SKM-1 treated with dmso at 0.1 percent for 144 hours (cell line): ENCODE data around the gene TTC24.
"Not testable (repeated sequence)": the region's sequence is repeated elsewhere in the genome, so short reads cannot be mapped to it uniquely, and the experiment has no call there.

Source experiments
- DNase-seq: peaks from one replicate; lab custom pipeline; 2025; ENCODE audit not compliant: unreplicated experiment; lab: John Stamatoyannopoulos, UW

Gene TTC24

DNA sequence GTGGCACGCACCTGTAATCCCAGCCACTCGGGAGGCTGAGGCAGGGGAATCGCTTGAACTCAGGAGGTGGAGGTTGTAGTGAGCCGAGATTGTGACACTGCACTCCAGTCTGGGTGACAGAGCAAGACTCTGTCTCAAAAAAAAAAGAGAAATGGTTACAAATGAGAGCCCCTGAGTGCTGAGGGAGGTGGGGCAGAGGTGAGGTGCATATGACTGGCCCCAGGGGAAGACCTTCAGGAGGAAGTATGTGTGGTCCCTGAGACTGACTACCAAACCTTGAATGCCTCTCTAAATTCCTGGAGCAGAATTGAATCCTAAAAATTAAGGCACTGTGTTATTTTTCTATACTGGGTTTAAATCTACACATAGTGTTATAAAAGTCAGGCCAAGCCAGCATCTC lies 27.8 kb downstream of the TTC24 start:
- not testable (repeated sequence) for DNase-seq

DNA sequence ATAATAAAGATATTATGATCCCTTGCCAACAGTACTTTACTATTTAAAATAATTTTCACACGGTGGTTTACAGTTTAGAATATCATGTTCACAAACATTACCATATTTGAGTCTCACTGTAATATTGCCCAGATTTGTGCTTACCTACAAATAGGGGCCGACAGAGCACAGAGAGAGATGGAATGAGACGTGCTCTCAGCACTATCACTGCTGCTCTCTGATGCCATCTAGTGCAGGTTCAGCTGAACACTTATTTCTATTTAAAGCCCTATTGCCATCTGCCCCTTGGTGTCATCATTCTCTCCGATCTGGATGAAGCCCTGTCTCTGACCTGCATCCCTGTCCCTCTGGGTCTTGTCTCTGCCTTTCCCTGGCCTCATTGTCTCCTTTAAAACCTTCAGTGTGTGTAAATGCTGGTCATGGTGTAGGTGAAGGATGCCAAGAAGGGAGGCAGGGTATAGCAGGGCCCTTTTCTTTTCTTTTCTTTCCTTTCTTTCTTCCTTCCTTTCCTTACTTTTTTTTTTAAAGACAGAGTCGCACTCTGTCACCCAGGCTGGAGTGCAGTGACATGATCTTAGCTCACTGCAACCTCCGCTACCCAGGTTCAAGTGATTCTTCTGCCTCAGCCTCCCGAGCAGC lies 28.6 kb downstream of the TTC24 start:
- DNase-seq = peak; percentile 90

DNA sequence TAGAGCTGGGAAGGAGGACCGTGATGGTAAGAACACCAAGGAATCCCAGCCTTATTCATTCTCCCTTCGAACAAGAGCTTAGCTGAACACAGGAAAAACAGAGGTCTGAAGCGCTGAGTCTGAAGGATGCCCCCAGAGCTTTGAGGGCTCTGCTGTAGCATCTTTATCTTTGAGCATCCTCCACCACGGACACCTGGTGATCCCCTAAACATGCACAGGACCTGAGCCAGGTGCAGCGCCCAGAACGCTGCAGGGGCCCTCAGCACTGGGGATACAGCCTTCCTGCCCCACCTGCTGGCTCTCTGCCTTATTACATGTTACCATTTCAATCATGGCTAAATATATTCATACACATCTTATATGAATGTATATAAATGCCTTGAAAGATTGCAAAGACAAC lies 29.5 kb downstream of the TTC24 start:
- DNase-seq = peak; percentile 34

DNA sequence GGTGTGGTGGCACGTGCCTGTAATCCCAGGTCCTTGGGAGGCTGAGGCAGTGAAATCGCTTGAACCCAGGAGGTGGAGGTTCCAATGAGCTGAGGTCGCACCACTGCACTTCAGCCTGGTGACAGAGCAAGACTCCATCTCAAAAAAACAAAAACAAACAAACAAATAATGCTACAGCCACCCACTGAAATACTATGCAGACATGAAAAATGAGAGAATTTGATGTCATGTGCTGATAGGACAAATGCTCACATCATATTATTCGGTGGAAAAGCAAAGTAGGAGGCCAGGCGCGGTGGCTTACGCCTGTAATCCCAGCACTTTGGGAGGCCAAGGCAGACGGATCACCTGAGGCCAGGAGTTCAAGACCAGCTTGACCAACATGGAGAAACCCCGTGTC lies 30.5 kb downstream of the TTC24 start:
- not testable (repeated sequence) for DNase-seq

DNA sequence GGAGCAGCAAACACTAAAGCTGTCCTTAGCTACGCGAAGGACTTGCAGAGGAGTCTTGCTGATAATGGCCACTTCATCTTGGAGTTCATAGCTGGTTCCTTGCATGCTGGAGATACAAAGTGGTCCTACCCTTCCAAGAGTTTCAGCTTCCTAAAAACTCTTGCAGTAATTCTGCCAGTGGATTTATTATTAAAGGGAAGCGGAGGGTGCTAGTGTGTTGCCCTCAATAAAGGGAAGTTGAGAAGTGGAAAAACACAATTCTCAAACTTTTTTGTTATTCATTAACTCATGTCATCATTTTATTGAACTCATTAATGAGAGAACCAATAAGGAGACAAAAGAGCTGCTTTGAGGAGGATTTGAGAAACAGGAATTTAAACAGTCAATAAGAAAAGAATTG lies 33.1 kb downstream of the TTC24 start:
- no peak for DNase-seq

- no peak for DNase-seq
These were observed 36.4 kb downstream of the TTC24 start for GRCh38 chr1:156615946-156616345.

DNA sequence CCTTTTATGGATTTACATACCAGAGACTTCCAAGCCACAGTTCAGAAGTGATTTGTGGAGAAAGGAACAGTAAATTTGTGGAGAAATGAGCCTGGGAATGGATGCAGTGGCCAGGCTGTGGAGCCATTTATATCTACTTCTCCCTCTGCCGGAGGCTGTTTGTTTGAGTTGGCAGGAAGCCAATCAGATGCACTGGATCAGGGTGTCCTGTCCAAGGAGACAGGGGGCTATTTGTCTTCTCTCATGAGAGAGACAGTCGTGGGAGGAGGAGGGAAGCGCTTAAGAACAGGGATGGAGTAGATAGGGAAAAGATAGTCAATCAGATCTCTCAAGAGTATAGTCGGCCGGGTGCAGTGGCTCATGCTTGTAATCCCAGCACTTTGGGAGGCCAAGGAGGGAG lies 36.9 kb downstream of the TTC24 start:
- no peak for DNase-seq

GRCh38 chr1:156618853-156619581 lies 39.5 kb downstream of the TTC24 start, which contains the start of gene HAPLN2:
Gene HAPLN2, plus strand, starts transcription at chr1:156619415. Its CDS starts 4,076 bp downstream, at chr1:156623491.
- DNase-seq = peak; percentile 34

DNA sequence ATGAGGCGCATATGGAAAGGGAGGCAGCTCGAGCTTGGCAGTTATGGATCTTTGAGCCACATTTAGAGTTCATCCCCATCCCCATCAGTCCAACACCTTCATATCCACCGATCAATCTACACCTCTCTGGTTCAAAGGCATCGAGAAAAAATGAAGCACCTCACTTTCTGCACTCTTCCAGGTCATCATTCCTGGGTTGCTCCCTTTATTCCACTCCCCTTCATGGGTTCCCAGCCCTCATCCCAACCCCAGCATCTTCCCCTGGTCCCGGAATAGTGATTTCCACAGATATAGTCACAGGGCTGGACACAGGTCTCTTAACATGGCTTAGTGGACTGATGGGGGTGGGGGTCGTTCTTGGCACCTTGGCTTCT lies 40.0 kb downstream of the TTC24 start:
- no peak for DNase-seq

DNA sequence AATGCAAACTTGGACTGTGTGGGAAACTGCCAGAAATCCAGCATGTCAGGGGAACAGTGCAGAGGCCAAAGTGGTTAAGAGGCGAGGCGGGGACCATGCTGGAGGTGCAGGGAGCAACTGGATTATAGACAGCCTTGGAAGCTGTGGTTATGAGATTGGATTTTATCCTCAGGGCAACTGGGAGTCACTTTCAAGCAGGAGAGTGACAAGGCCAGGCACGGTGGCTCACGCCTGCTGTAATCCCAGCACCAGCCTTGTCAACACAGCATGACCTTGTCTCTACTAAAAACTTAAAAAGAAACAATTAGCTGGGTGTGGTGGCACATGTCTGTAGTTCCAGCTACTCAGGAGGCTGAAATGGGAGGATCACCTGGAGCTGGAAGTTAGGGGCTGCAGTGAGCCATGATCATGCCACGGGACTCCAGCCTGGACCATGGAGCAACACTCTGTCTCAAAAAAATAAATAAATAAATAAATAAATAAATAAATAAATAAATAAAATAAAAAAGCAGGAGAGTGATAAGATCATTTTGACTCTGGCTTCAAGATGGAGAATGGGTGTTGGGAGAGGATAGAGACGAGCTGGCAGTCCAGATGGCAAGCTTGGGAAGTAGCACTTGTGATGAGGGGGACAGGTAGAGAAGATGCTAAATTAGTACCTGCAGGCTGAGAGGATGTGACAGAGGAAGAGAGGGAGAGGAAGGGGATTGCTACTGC lies 43.2 kb downstream of the TTC24 start:
- DNase-seq = no peak

DNA sequence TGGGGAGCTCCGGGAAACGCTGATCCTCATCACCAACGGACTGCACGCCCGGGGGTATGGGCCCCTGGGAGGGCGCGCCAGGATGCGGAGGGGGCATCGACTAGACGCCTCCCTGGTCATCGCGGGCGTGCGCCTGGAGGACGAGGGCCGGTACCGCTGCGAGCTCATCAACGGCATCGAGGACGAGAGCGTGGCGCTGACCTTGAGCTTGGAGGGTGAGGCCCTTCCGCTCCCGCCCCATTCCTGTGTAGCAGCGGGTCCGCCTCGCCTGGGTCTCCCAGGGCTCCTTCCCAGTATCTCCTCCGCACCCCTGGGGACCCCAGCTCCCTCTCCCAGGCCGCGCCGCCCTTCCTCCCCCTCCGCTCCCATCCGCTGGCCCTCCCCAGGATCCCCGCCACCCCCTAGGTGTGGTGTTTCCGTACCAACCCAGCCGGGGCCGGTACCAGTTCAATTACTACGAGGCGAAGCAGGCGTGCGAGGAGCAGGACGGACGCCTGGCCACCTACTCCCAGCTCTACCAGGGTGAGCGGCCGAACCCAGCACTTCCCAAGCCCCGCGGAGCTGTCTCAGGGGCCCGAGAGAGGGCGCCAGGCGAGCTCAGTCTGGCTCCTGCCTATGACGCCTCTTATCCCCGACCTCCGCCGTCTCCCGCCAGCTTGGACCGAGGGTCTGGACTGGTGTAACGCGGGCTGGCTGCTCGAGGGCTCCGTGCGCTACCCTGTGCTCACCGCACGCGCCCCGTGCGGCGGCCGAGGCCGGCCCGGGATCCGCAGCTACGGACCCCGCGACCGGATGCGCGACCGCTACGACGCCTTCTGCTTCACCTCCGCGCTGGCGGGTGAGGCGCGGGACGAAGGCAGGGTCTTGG lies 44.7 kb downstream of the TTC24 start:
- peak; percentile 34 for DNase-seq

DNA sequence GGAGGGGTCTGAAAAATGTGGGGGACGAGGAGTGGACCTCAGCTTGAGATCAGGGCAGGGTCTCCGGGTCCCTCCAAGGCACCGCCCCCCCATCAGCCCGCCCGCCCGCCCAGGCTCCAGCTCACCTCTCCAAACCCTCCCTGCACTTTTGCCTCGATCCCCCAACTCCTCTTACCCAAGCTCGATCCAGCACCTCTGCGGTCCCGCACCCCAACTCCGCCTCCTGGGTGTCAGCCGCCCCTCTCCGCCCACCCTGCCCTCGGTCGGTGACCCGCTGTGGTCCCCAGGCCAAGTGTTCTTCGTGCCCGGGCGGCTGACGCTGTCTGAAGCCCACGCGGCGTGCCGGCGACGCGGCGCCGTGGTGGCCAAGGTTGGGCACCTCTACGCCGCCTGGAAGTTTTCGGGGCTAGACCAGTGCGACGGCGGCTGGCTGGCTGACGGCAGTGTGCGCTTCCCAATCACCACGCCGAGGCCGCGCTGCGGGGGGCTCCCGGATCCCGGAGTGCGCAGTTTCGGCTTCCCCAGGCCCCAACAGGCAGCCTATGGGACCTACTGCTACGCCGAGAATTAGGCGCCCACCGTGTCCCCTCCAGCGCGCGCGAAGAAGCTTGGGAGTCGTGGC lies 45.4 kb downstream of the TTC24 start:
- no peak for DNase-seq

- peak; percentile 17 for DNase-seq
These were observed 46.0 kb downstream of the TTC24 start for GRCh38 chr1:156625436-156626078.

DNA sequence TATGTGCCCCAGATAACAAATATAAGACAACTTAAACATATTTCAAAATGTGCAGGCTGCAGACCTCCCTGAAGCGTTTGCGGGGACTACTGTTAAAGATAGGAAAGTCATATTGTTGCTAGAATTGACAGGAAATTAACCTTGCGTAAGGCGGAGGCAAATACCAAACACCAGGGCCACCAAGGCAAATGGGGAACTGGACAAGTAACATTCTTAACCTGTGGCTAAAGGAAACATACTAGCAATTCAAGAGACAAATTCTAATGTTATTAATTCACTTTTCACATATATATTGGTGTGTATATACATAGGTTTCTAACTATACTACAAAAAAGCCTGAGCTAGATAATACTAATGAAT lies 46.5 kb downstream of the TTC24 start:
- no peak for DNase-seq

DNA sequence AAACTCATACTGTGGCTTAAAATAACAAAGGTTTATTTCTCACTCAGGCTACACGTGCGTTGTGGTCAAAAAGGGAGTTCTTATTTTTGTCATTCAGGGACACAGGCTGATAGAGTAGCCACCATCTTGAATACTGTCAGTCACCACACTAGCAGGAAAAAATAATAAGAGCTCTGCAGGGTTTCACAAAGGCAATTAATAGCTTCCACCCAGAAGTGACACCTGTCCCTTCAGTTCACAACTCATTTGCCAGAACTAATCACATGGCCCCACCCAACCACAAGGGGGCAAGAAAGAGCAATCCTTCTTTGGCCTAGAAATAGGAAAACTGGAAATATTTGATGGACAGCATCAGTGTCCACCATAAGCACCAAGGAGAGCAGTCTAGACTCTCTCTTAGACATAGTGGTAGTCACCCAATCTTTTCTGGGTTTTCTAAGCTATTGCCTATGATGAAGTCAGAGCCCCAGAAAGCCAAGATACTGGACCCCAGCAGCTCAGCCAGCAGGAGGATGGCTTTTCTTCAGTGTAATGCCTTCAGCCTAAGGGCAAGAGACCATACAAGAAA lies 47.9 kb downstream of the TTC24 start:
- peak; percentile 30 for DNase-seq

GRCh38 chr1:156629823-156630449 lies 50.4 kb downstream of the TTC24 start:
- no peak for DNase-seq

DNA sequence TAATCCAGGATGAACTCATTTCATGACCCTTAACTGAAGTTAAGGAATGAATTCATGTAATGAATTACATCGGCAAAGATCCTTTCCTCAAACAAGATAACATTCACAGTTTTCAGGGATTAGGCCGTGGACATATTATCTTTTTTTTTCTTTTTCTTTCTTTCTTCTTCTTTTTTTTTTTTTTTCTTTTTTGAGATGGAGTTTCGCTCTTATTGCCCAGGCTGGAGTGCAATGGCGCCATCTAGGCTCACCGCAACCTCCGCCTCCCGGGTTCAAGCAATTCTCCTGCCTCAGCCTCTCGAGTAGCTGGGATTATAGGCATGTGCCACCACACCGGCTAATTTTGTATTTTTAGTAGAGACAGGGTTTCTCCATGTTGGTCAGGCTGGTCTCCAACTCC lies 51.6 kb downstream of the TTC24 start:
- DNase-seq = not testable (repeated sequence)

GRCh38 chr1:156632355-156632754 lies 52.8 kb downstream of the TTC24 start:
- DNase-seq = no peak
